Naive thymus-derived CD8-positive, alpha-beta T cell (primary cell): ENCODE results near the gene CAMK1D. TPM values are rescaled to one million over a fixed set of nuclear protein-coding genes. Genes with fewer than 3 reads are reported as not detected.
A peak's percentile ranks its signal among the peaks of the same experiment; 100 is the strongest.

Source experiments
- ATAC-seq, 2 donors: fragments of 150-1000 bp; cut with Tn5 transposase in 1 of 2; sonication (Bioruptor Pico), chemical (Tn5 transposase) in 1 of 2; 1 replicate in 1 of 2; 2 replicates in 1 of 2; pipeline ENCODE4 v1.10.0; 2021; ENCODE audit warnings: mild to moderate bottlenecking in 2 of 2, moderate library complexity in 2 of 2
- POLR2A ChIA-PET: fragments of 350-600 bp; sonication (Branson Sonifier 250); formaldehyde crosslinking; loops from one replicate; lab custom pipeline; 2021; ENCODE audit warnings: antibody characterized with exemption; lab: Charles Lee
- DNase-seq, 10 donors: peaks; one replicate each; pipeline versions ENCODE4 v3.0.0 to v3.0.0-alpha.2; 2020 to 2022
- H3K27ac Mint-ChIP-seq, 10 donors: one replicate each; pipeline ENCODE4 v1.8.0; 2020 to 2022; ENCODE audit warnings: mild to moderate bottlenecking in 10 of 10, mixed read lengths in 10 of 10, moderate library complexity in 4 of 10, inconsistent platforms in 1 of 10
- H3K27me3 Mint-ChIP-seq, 5 donors: one replicate each; pipeline ENCODE4 v1.8.0; 2021 to 2022; ENCODE audit warnings: mixed read lengths in 5 of 5
- H3K36me3 Mint-ChIP-seq, 3 donors: one replicate each; pipeline ENCODE4 v1.8.0; 2020 to 2022; ENCODE audit warnings: mixed read lengths in 3 of 3, mild to moderate bottlenecking in 2 of 3, inconsistent platforms in 1 of 3
- H3K4me1 Mint-ChIP-seq, 4 donors: one replicate each; pipeline ENCODE4 v1.8.0; 2021 to 2022; ENCODE audit warnings: mixed read lengths in 4 of 4
- H3K4me3 Mint-ChIP-seq, 10 donors: one replicate each; pipeline ENCODE4 v1.8.0; 2020 to 2022; ENCODE audit warnings: mild to moderate bottlenecking in 10 of 10, mixed read lengths in 10 of 10, moderate library complexity in 6 of 10, inconsistent platforms in 1 of 10
- H3K9me3 Mint-ChIP-seq, 9 donors: one replicate each; pipeline ENCODE4 v1.8.0; 2020 to 2022; ENCODE audit warnings: mixed read lengths in 9 of 9, mild to moderate bottlenecking in 3 of 9, inconsistent platforms in 1 of 9, moderate library complexity in 1 of 9
- polyA plus RNA-seq, 3 donors: library from polyadenylated mRNA; unstranded; fragments of 300-500 nt; fragmentation: Illumina TruSeq; gene quantifications; one replicate each; pipeline ENCODE4 v1.2.3, GENCODE V29; 2021
- total RNA-seq, 8 experiments: library from RNA in 2 of 8; stranded (reverse) in 2 of 8; gene quantifications; one replicate each; pipeline ENCODE4 v1.2.3 and lab custom pipeline; 2021 to 2026

The CAMK1D gene
- total and polyA plus RNA-seq, 5 experiments from 2014 or later, result 7.5 to 18.5 (median 12.3) TPM

DNA sequence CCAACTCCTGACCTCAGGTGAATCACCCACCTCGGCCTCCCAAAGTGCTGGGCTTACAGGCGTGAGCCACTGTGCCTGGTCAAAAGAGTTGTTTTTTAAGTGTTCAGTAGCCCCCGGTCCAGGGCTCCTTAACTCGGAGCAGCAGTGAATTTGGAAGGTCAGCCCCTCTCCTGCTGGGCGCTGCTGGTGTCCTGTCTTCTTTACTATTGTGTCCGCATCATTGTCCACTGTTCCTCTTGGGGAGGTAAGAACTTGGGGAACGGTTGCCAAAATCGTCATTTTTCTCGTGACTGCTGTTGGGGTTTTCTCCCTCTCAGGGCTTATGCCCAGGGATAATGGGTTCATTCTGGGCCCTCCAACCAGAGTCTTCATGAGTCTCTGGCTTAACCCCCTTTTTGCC is 46.7 kb downstream of the CAMK1D start:
- DNase-seq, result no peak
- no peak for ATAC-seq
- H3K4me1 Mint-ChIP-seq, result peaks cover 2 to 27% (median 17%) of the 10 kb centered on the region in 4 donors
- peak overlapping the region in 3 of 10 donors; percentile 49 to 75 (median 52) for H3K27ac Mint-ChIP-seq
- no peaks in the 10 kb centered on the region for H3K36me3 Mint-ChIP-seq
- H3K4me3 Mint-ChIP-seq, result no peak overlapping the region
- POLR2A ChIA-PET, result no interaction called here
- H3K9me3 Mint-ChIP-seq, result no peaks in the 10 kb centered on the region
- no peaks in the 10 kb centered on the region for H3K27me3 Mint-ChIP-seq

- POLR2A ChIA-PET, result interaction anchor here (0.5 kb wide), 1 partner anchor 25 kb away, joined by 4 read pairs; no protein-coding TSS in a partner anchor
- Mint-ChIP-seq H3K9me3 (no peaks in the 10 kb centered on the region), H3K27ac (peak overlapping the region in 1 of 10 donors; percentile 75), H3K4me3 (no peak overlapping the region), H3K36me3 (no peaks in the 10 kb centered on the region), H3K27me3 (no peaks in the 10 kb centered on the region), H3K4me1 (peaks cover 5 to 27% (median 17%) of the 10 kb centered on the region in 4 donors)
- ATAC-seq, result no peak
- DNase-seq, result no peak
These were observed 47.2 kb downstream of the CAMK1D start for GRCh38 chr10:12396567-12396966.

GRCh38 chr10:12397147-12397896 is 48.0 kb downstream of the CAMK1D start:
- POLR2A ChIA-PET, result interaction anchor here (0.5 to 0.7 kb wide), 2 partner anchors 26 to 550 kb away, joined by 4 read pairs; no protein-coding TSS in a partner anchor
- peak overlapping the region in 2 of 10 donors; percentile 19 to 39 for H3K27ac Mint-ChIP-seq

GRCh38 chr10:12397941-12398340 is 48.6 kb downstream of the CAMK1D start:
- Mint-ChIP-seq H3K9me3 (no peaks in the 10 kb centered on the region), H3K36me3 (peaks cover 0 to 5% (median 0%) of the 10 kb centered on the region in 3 donors), H3K27me3 (no peaks in the 10 kb centered on the region), H3K4me3 (no peak overlapping the region), H3K27ac (peak overlapping the region in 1 of 10 donors; percentile 24), H3K4me1 (peaks cover 8 to 27% (median 13%) of the 10 kb centered on the region in 4 donors)
- POLR2A ChIA-PET, result interaction anchor here (0.7 kb wide), 1 partner anchor 549 kb away, joined by 4 read pairs; no protein-coding TSS in a partner anchor
- DNase-seq (no peak), ATAC-seq (no peak)

More at GRCh38 chr10:12397147-12397896, 48.0 kb downstream of the CAMK1D start:
- ATAC-seq (no peak), DNase-seq (no peak)
- Mint-ChIP-seq H3K36me3 (peaks cover 0 to 2% (median 0%) of the 10 kb centered on the region in 3 donors), H3K9me3 (no peaks in the 10 kb centered on the region), H3K27me3 (no peaks in the 10 kb centered on the region), H3K4me1 (peaks cover 5 to 27% (median 16%) of the 10 kb centered on the region in 4 donors), H3K4me3 (no peak overlapping the region)

GRCh38 chr10:12400266-12400931 is 51.1 kb downstream of the CAMK1D start:
- H3K4me1 Mint-ChIP-seq, result peaks cover 8 to 16% (median 11%) of the 10 kb centered on the region in 4 donors
- H3K27ac Mint-ChIP-seq, result peak overlapping the region in 3 of 10 donors; percentile 7 to 63 (median 13)
- ATAC-seq (no peak), DNase-seq (no peak)
- no peaks in the 10 kb centered on the region for H3K9me3 Mint-ChIP-seq
- no peaks in the 10 kb centered on the region for H3K27me3 Mint-ChIP-seq
- peaks cover 0 to 7% (median 0%) of the 10 kb centered on the region in 3 donors for H3K36me3 Mint-ChIP-seq
- POLR2A ChIA-PET, result no interaction called here
- no peak overlapping the region for H3K4me3 Mint-ChIP-seq

- POLR2A ChIA-PET, result no interaction called here
- Mint-ChIP-seq H3K9me3 (no peaks in the 10 kb centered on the region), H3K4me1 (peaks cover 6 to 11% (median 9%) of the 10 kb centered on the region in 4 donors), H3K27me3 (no peaks in the 10 kb centered on the region), H3K4me3 (no peak overlapping the region), H3K27ac (peak overlapping the region in 2 of 10 donors; percentile 22 to 62), H3K36me3 (peaks cover 0 to 14% (median 5%) of the 10 kb centered on the region in 3 donors)
- ATAC-seq (no peak), DNase-seq (no peak)
These were observed 52.1 kb downstream of the CAMK1D start for GRCh38 chr10:12401466-12401865.

DNA sequence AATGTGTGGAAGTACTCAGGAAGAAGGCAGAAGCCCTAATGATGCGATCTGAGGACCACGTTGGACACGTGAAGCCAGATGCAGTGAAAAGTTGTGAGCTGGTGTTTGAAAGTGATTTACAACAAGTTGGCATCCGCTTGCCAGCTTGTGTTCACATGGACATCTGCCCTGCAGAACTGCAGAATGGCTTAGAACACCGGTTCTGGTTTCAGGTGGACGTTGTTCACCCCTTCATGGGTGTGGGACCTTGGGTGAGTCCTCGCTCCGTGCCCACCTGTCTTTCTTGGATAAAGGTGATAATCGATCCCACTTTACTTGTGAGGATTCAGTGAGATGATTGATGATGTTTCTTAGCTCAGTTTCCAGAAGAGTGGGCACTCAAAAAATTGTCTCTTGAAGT is 53.8 kb downstream of the CAMK1D start:
- POLR2A ChIA-PET, result no interaction called here
- Mint-ChIP-seq H3K4me1 (peaks cover 5 to 14% (median 11%) of the 10 kb centered on the region in 4 donors), H3K9me3 (no peaks in the 10 kb centered on the region), H3K4me3 (no peak overlapping the region), H3K27me3 (no peaks in the 10 kb centered on the region), H3K36me3 (peaks cover 0 to 23% (median 9%) of the 10 kb centered on the region in 3 donors), H3K27ac (no peak overlapping the region)
- ATAC-seq (no peak), DNase-seq (no peak)

- POLR2A ChIA-PET, result no interaction called here
- H3K4me3 Mint-ChIP-seq, result no peak overlapping the region
- no peak for ATAC-seq
These were observed 56.3 kb downstream of the CAMK1D start for GRCh38 chr10:12405342-12406320.

DNA sequence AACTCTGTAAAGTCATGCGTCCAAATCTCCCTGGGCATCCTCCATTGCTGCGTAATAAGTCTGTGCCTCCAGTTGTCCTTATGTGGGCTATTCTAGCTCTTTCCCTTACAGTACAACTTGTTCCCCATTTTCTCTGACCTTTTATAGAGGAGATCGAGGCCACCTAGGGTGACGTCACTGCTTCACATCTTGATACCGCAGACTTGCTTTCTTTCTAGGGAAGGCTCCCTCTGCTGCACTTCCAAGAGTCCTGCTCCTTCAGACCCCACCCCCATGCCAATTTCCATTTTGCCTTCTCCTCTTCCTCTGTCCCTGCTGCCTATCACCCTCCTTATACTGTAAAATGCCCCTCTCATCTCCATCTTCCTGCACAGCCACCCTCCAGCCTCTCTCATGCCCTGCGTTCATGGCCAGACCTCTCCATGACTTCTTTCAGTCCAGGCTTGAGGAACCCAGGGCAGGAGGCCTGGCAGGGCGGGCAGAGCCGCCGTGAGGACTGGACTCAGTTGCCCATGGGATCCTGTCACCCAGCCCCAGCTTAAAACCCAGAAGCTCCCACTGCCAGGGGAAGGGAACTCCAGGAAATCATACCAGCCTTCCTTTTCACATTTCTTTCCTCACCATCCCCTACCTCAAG is 57.5 kb downstream of the CAMK1D start:
- POLR2A ChIA-PET, result no interaction called here
- no peaks in the 10 kb centered on the region for H3K9me3 Mint-ChIP-seq
- no peaks in the 10 kb centered on the region for H3K27me3 Mint-ChIP-seq
- H3K27ac Mint-ChIP-seq, result peak overlapping the region in 5 of 10 donors; percentile 58 to 73 (median 71)
- peaks cover 20 to 41% (median 25%) of the 10 kb centered on the region in 4 donors for H3K4me1 Mint-ChIP-seq
- DNase-seq (no peak), ATAC-seq (no peak)
- H3K4me3 Mint-ChIP-seq, result no peak overlapping the region
- H3K36me3 Mint-ChIP-seq, result peaks cover 0 to 31% (median 9%) of the 10 kb centered on the region in 3 donors

More at GRCh38 chr10:12405342-12406320, 56.3 kb downstream of the CAMK1D start:
- H3K9me3 Mint-ChIP-seq, result no peaks in the 10 kb centered on the region
- H3K36me3 Mint-ChIP-seq, result peaks cover 0 to 31% (median 9%) of the 10 kb centered on the region in 3 donors
- peak overlapping the region in 4 of 10 donors; percentile 1 to 65 (median 56) for H3K27ac Mint-ChIP-seq
- DNase-seq, result no peak
- H3K4me1 Mint-ChIP-seq, result peaks cover 20 to 32% (median 23%) of the 10 kb centered on the region in 4 donors
- H3K27me3 Mint-ChIP-seq, result no peaks in the 10 kb centered on the region

GRCh38 chr10:12408472-12408871 is 59.1 kb downstream of the CAMK1D start:
- Mint-ChIP-seq H3K27ac (peak overlapping the region in 2 of 10 donors; percentile 27 to 61), H3K36me3 (peaks cover 4 to 26% (median 9%) of the 10 kb centered on the region in 3 donors), H3K4me1 (peaks cover 25 to 52% (median 35%) of the 10 kb centered on the region in 4 donors), H3K4me3 (no peak overlapping the region), H3K27me3 (no peaks in the 10 kb centered on the region), H3K9me3 (peaks cover 0 to 10% (median 2%) of the 10 kb centered on the region in 9 donors)
- POLR2A ChIA-PET, result no interaction called here
- DNase-seq, result no peak
- ATAC-seq, result no peak

DNA sequence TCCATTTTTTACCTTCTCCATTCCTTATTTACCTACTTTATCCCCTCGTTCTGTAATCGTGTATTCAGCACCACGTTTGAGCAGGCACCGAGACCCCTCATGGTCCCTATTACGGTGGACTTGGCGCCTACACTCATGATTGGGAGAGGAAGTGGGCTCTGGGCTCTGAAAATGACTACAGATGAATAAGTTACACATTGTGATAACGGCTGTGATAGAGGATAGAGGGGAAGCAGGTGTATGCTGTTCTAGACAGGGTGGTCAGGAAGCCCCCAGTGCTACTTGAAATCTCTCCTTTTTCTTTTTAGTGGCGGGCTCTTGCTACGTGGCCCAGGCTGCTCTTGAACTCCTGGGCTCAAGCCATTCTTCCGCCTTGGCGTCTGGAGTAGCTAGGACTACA is 59.8 kb downstream of the CAMK1D start:
- Mint-ChIP-seq H3K36me3 (peaks cover 5 to 26% (median 9%) of the 10 kb centered on the region in 3 donors), H3K27ac (peak overlapping the region in 3 of 10 donors; percentile 17 to 66 (median 36)), H3K9me3 (peaks cover 0 to 14% (median 2%) of the 10 kb centered on the region in 9 donors), H3K4me3 (no peak overlapping the region), H3K4me1 (peaks cover 25 to 53% (median 37%) of the 10 kb centered on the region in 4 donors), H3K27me3 (no peaks in the 10 kb centered on the region)
- POLR2A ChIA-PET, result no interaction called here
- DNase-seq, result no peak
- ATAC-seq, result no peak
